GM18951 (cell line): Measurements from ENCODE around the gene GPS1.

Experiments used
- POLR2A ChIP-seq: IDR thresholded peaks from 4 replicates; pipeline ENCODE4 v1.6.1; 2011; ENCODE audit warnings: mild to moderate bottlenecking; ENCODE audit not compliant: insufficient read length, insufficient read depth; ENCODE audit errors: extremely low read depth
- in situ Hi-C: fragments of 300-500 bp; cut with MboI; formaldehyde crosslinking; loops from one replicate; pipeline ENCODE4 v1.12.0; 2022; ENCODE audit warnings: low sequenced_read_pairs, mixed read lengths, inconsistent platforms; ENCODE audit not compliant: unreplicated experiment

The GPS1 gene

GRCh38 chr17:82049106-82049505 lies 2.6 kb upstream of the GPS1 start:
- TF ChIP-seq POLR2A, result no peak

GRCh38 chr17:82049521-82049971 lies 2.2 kb upstream of the GPS1 start:
- in situ Hi-C loops, result loop anchor here (25.0 kb wide), 1 partner anchor 113 kb away; no protein-coding TSS in a partner anchor
- TF ChIP-seq POLR2A, result no peak

More at GRCh38 chr17:82049106-82049505, 2.6 kb upstream of the GPS1 start:
- in situ Hi-C loops, result loop anchor here (25.0 kb wide), 1 partner anchor 113 kb away; no protein-coding TSS in a partner anchor

GRCh38 chr17:82050152-82050760 lies 1.4 kb upstream of the GPS1 start:
- in situ Hi-C loops, result no loop called here
- TF ChIP-seq POLR2A, result no peak

GRCh38 chr17:82050761-82051641 lies 697 bp upstream of the GPS1 start:
- in situ Hi-C loops, result no loop called here
- no peak for TF ChIP-seq POLR2A

- in situ Hi-C loops, result no loop called here
- no peak for TF ChIP-seq POLR2A
Measured at GRCh38 chr17:82052638-82053059, 951 bp downstream of the GPS1 start.

GRCh38 chr17:82053130-82053529 lies 1.4 kb downstream of the GPS1 start:
- in situ Hi-C loops, result no loop called here
- no peak for TF ChIP-seq POLR2A

GRCh38 chr17:82053556-82054263 lies 2.0 kb downstream of the GPS1 start:
- no peak for TF ChIP-seq POLR2A
- in situ Hi-C loops, result no loop called here

GRCh38 chr17:82054351-82055022 lies 2.8 kb downstream of the GPS1 start:
- TF ChIP-seq POLR2A, result no peak
- in situ Hi-C loops, result no loop called here

- TF ChIP-seq POLR2A, result no peak
- in situ Hi-C loops, result no loop called here
Measured at GRCh38 chr17:82055023-82055964, 3.6 kb downstream of the GPS1 start.

- in situ Hi-C loops, result no loop called here
- TF ChIP-seq POLR2A, result no peak
Measured at GRCh38 chr17:82055965-82056728, 4.4 kb downstream of the GPS1 start.
